Testis (tissue), 2 donors: ENCODE measurements around the gene MGA.

Experiments used
- CTCF ChIP-seq, 3 experiments: fragments of 450-650 bp in 2 of 3; fragments of 200-600 bp in 1 of 3; sonication (generic) in 1 of 3; IDR thresholded peaks; one replicate each; pipeline ENCODE4 v1.5.1; 2016 to 2019; ENCODE audit warnings: antibody characterized with exemption in 3 of 3, mild to moderate bottlenecking in 2 of 3, moderate library complexity in 1 of 3
- POLR2A ChIP-seq: fragments of 450-650 bp; IDR thresholded peaks from one replicate; pipeline ENCODE4 v1.6.1; 2017; ENCODE audit warnings: antibody characterized with exemption, mild to moderate bottlenecking, moderate library complexity

DNA sequence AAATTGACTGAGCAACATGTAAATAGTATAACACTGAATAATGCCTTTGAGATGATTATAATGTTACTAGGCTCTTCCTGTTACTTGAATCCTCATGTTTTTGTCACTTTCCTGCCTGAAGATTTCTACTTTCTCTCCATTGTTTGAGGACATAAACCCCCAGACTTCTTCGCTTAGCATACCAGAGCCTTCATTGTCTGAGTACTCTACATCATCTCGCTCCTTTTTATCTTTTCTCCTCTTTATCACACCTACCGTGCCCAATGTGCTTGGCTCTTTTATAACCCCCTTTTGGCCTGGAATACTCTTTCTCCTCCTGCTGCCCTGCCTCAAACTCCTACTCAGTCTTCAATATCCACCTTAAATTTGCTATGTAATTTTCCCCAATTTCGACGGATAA lies 30.3 kb upstream of the MGA start:
- TF ChIP-seq POLR2A (no peak), CTCF (IDR thresholded peaks at IDR 0.05) (no peak)
